ENCODE measurements around the gene EXOC8.

DNA sequence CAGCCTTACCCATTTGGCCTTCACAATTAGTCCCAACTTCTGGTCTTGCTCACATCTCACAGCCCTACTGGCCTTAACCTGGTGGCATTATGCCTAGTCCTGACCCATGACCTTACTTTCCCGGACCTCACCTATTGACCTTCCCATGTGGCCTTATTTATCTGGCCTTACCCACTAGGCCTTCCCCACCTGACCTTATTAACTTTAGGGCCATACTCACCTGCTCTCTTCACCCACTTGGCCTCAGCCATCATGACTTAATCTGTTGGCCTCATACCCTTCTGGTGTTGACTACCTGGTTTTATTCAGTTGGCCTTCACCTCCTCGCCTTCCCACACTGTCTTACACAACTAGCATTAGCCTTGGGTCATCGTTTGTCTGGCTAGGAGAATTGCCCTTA is 35.7 kb downstream of the EXOC8 start:
- no peak for TF ChIP-seq EZH2phosphoT487 (IDR thresholded peaks at IDR 0.05; ENCODE audit: insufficient read depth, low read depth)
- TF ChIP-seq EZH2 (IDR thresholded peaks at IDR 0.05; ENCODE audit: insufficient read depth, poor library complexity, severe bottlenecking) = no peak
